Activated CD4-positive, CD25-positive, alpha-beta regulatory T cell treated with anti-CD3 and anti-CD28 coated beads, Interleukin-2, amount 50 U/mL, for 16 hours (primary cell): ENCODE results near the gene RAVER1.

Experiments
- DNase-seq: peaks from one replicate; pipeline ENCODE4 v3.0.0-alpha.2; 2020; ENCODE audit warnings: low read depth, low spot score

Gene RAVER1

DNA sequence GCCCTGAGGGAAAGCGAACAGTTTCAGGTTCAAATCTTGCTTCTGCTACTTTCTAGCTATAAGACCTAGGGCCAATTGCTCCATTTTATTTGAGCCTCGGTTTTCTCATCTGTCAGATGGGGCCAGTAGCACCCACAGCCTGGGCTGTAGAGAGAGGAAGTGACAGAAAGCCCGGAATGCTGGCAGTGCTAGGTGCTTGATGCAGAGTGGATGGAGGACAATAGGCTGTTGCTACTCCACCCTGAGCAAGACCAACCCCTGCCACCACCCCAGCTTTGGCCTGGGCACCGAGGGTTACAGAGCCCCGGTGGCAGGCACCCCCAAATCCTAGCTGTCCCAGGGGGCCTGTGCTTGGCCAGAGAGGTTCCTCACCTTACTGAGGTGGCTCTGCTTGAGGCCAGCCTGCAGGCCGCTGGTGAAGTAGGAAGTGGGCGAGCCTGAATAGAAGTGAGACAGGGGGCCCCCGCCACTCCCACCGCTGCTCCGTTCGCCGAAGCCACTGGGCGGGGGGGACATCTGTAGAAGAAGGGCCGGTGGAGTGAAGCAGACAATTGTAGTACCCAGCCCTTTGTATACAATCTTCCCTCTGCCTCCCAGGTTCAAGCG is 15.4 kb downstream of the RAVER1 start:
- no peak for DNase-seq

GRCh38 chr19:10317045-10317856 is 16.1 kb downstream of the RAVER1 start:
- no peak for DNase-seq

- no peak for DNase-seq
These were observed 16.9 kb downstream of the RAVER1 start for GRCh38 chr19:10316229-10317044.

DNA sequence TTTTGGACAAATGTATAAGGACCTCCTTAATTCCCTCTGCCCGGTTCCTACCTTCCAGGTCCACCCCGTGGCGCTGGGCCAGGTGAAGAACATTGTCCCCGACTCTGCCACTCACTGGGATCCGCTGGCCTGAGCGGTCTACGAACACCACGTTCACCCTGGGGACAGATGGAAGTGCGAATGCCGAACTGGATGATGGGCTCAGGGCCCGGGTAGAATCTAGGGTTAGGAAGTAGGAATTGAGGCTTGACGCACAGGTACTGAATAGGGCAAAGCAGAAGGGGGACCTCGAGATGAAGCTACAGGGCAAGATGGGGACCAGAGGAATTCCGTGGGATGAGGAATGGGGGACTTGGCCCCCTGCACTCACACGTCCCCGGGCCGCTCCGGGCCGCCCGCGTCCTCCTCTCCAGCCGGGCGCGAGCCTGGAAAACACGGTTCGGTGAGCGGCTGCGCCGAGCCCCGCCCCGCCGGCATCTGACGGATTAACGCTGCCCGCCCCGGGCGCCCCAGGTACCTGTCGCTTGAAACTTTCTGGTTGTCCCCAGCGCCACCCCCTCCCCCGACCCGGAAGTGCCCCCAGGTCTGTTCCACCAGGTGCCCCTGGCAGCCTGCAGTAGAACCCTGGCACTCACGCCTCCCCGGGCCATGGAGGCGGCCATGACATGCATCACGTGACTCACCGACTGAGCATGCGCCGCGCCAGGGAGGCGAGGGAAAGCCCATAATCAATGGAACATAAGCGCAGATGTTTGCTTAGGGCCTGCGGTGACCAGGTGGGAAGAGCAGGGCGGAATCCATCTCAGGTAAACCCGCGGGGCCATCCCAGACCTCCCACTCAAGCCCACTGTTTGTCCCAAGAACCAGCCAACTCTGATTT is 17.8 kb downstream of the RAVER1 start, which contains the start of gene FDX2:
Gene FDX2 (minus strand): TSS at position 681 of the 880 bp plus-strand sequence. CDS start 19 bp downstream, at position 662.
- DNase-seq: peak; percentile 83

- no peak for DNase-seq
These were observed 23.9 kb downstream of the RAVER1 start, which contains the start of gene ZGLP1 for GRCh38 chr19:10309423-10309822. ZGLP1 (minus strand) TSS chr19:10309815.

DNA sequence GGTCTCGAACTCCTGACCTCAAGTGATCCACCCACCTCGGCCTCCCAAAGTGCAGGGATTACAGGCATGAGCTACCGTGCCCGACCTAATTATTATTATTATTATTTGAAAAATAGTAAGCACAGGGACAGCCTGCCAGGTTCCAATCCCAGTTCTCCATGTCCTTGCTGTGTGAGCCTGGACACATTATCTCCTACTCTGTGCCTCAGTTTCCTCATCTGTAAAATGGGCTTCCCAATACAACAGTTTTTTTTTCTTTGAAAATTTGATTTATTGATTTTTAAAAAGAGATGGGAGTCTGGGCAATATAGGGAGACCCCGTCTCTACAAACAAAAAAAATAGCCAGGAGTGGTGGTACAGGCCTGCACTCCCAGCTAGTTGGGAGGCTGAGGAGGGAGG is 27.0 kb downstream of the RAVER1 start:
- DNase-seq: no peak

DNA sequence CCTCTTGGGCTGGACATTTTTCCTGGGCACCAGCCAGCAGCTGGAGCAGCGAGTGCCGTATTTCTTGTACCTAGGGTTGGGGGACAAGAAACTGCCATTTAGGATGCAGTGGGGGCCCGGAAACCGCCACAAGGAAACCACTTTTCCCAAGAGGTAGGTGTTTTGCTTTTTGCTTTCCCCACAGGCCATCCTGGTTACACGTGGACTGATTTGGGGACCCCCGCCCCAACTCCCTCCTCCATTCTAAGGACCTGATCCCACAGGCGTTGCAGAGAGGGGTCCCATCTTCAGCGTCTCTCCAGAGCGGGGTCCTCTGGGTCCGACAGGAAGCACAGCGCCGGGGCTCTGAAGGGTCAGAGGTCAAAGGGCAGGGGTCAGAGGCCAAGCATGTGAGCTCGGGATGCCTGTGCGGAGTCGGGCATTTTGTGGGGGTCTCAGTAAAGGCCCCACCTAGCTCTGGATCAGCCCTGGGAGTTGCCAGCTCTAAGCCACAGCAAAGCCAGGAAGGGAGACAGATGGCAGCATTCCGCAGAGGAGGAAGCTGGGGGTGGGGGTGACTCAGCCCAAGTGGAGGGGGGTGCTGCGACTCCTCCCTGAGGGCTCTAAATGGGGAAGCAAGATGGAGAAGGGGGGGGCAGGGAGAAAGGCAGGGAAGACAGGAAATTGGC is 28.1 kb downstream of the RAVER1 start:
- DNase-seq: no peak

- no peak for DNase-seq
These were observed 33.5 kb downstream of the RAVER1 start for GRCh38 chr19:10299545-10300458.

GRCh38 chr19:10295847-10296591 is 37.3 kb downstream of the RAVER1 start:
- DNase-seq: no peak

DNA sequence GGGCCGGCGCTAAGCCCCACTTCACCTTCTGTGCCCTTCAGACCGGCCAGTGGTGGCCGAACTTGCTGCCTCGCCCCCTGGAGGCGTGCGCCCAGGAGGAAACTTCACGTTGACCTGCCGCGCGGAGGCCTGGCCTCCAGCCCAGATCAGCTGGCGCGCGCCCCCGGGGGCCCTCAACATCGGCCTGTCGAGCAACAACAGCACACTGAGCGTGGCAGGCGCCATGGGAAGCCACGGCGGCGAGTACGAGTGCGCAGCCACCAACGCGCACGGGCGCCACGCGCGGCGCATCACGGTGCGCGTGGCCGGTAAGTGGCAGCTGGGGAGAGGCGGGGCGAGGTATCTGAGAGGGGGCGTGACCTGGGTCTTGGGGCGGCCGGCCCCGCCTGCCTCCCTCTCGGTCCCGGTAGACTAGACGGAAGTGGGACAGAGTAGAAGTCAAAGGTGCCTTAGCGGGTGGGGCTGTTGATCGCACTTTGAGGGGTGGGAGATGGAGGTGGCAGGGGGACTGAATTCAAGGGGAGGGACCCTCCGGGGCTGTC is 38.0 kb downstream of the RAVER1 start:
- DNase-seq: peak; percentile 26

DNA sequence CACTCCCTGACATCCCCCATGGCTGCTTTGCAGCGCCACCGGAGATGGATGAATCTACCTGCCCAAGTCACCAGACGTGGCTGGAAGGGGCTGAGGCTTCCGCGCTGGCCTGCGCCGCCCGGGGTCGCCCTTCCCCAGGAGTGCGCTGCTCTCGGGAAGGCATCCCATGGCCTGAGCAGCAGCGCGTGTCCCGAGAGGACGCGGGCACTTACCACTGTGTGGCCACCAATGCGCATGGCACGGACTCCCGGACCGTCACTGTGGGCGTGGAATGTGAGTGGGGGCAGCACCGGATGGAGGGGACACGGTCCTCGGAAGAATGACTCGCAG is 39.0 kb downstream of the RAVER1 start:
- DNase-seq: no peak

- DNase-seq: no peak
These were observed 39.5 kb downstream of the RAVER1 start for GRCh38 chr19:10293637-10294367.

GRCh38 chr19:10292789-10293636 is 40.3 kb downstream of the RAVER1 start:
- DNase-seq: no peak

DNA sequence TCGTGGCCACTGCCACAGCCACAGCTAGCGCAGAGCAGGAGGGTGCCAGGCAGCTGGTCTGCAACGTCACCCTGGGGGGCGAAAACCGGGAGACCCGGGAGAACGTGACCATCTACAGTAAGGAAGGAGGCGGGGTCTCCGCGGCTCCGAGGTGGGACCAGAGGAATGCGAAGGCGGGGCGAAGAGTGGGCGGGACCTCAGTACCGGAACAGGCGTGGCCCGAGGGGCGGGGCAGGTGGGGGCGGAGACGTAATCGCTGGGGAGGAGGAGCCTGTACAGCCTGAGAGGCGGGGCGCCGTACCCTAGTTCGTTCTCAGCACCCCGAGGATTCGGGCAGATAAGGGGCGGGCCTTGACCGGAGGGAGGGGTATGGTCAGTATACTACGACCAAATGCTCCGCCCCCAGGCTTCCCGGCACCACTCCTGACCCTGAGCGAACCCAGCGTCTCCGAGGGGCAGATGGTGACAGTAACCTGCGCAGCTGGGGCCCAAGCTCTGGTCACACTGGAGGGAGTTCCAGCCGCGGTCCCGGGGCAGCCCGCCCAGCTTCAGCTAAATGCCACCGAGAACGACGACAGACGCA is 41.0 kb downstream of the RAVER1 start:
- peak; percentile 34 for DNase-seq

DNA sequence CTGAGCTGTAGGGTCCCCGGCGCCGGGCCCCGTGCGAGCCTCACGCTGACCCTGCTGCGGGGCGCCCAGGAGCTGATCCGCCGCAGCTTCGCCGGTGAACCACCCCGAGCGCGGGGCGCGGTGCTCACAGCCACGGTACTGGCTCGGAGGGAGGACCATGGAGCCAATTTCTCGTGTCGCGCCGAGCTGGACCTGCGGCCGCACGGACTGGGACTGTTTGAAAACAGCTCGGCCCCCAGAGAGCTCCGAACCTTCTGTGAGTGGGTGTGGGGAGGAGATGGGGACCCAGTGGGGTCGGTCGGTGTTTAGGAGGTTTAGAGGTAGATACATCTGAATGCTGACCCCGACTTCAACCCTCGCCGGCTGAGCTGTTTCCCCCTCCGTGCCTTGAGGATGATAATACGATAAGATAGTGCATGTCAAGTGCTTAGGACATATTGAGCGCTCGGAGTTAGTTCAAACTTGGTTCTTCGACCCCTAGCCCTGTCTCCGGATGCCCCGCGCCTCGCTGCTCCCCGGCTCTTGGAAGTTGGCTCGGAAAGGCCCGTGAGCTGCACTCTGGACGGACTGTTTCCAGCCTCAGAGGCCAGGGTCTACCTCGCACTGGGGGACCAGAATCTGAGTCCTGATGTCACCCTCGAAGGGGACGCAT is 41.6 kb downstream of the RAVER1 start:
- no peak for DNase-seq

GRCh38 chr19:10290876-10291553 is 42.3 kb downstream of the RAVER1 start:
- no peak for DNase-seq
